HL-60 (cell line): ENCODE results near the gene HNRNPF.

Experiments used
- GABPA ChIP-seq: IDR thresholded peaks from 2 replicates; pipeline ENCODE4 v1.6.1; 2012; ENCODE audit warnings: low read depth
- POLR2AphosphoS5 ChIP-seq: IDR thresholded peaks from 2 replicates; pipeline ENCODE4 v1.6.1; 2012; ENCODE audit warnings: low read depth
- REST ChIP-seq: IDR thresholded peaks from 2 replicates; pipeline ENCODE4 v1.6.1; 2012; ENCODE audit warnings: low read depth; ENCODE audit not compliant: insufficient replicate concordance
- TF ChIP-seq, protein P1 (sequence below): IDR thresholded peaks from one replicate; pipeline ENCODE4 v1.5.1; 2011; ENCODE audit warnings: low read length, control low read depth, inconsistent platforms; ENCODE audit not compliant: insufficient read depth

GRCh38 chr10:43361547-43362190 is 47.3 kb downstream of the HNRNPF start:
- no peak for TF ChIP-seq POLR2AphosphoS5
- TF ChIP-seq, protein P1, sequence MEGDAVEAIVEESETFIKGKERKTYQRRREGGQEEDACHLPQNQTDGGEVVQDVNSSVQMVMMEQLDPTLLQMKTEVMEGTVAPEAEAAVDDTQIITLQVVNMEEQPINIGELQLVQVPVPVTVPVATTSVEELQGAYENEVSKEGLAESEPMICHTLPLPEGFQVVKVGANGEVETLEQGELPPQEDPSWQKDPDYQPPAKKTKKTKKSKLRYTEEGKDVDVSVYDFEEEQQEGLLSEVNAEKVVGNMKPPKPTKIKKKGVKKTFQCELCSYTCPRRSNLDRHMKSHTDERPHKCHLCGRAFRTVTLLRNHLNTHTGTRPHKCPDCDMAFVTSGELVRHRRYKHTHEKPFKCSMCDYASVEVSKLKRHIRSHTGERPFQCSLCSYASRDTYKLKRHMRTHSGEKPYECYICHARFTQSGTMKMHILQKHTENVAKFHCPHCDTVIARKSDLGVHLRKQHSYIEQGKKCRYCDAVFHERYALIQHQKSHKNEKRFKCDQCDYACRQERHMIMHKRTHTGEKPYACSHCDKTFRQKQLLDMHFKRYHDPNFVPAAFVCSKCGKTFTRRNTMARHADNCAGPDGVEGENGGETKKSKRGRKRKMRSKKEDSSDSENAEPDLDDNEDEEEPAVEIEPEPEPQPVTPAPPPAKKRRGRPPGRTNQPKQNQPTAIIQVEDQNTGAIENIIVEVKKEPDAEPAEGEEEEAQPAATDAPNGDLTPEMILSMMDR = no peak
- no peak for TF ChIP-seq GABPA
- no peak for TF ChIP-seq REST
